HG03558 (cell line): ENCODE results near the gene CCDC77.

Source experiments
- ATAC-seq: cut with Tn5 transposase; IDR thresholded peaks from one replicate; pipeline ENCODE4 v1.9.1; 2021; ENCODE audit warnings: moderate number of reproducible peaks; ENCODE audit not compliant: unreplicated experiment; ENCODE audit errors: extremely low read depth

CCDC77 gene

DNA sequence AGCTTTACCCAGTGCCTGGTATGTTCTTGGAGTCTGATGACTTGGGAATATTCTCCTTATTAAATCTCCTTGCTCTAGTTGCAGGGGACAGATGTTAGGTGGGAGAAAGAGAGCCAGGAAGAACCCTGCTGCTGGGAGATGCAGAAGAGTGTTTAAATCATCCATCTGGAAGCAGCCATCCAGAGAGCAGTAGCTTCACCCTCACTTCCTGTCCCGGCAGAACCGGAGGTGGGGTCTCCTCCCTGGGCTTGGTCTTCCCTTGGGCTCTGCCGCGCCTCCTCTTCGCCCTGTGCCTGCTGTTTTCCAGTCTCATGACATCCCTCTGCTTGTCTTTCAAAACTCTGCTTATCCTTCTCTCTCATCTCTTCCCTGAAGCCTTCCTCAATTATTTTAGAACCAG is 73.8 kb downstream of the CCDC77 start:
- no peak for ATAC-seq

GRCh38 chr12:479161-479560 is 77.7 kb downstream of the CCDC77 start:
- ATAC-seq, result no peak

- ATAC-seq, result no peak
These were observed 79.7 kb downstream of the CCDC77 start for GRCh38 chr12:480831-481816.

DNA sequence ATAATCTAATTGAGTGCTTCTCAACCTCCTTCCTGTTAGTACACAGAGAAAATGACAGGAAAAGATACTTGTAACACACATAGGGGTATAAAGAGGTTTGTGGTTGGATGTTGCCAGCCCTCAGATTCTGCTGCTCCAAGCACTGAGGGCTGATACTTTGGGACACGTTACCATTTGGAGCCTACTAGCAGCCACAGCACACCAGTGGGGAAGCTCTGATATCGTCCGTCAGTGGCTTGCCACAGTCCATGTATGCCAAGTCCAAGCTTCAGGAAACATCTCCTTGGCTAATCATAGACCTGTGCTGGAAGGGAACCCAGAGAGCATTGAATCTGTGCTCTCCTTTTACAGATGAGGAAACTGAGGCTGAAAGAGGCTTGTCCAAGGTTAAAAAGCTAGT is 80.6 kb downstream of the CCDC77 start:
- no peak for ATAC-seq

DNA sequence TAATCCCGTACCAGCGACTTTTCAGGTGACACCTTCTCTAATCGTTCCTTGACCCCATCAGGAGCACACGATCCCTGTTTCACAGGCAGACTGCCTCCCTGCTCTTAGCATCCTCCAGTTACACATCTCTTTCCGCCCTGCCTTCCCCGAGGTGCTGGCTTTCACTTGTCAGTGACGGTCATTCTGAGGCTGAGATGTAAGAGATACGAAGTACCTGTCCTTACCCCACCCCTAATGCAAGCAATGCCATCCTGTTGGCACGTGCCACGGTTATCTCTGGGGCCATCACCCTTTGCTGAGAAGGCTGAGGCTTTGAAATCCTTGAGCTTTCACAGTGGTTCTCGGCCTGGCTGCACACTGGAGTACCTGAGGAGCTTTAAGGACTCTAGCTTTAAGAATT is 82.7 kb downstream of the CCDC77 start:
- no peak for ATAC-seq

- no peak for ATAC-seq
These were observed 88.8 kb downstream of the CCDC77 start for GRCh38 chr12:490260-490659.
